K562 (cell line): ENCODE measurements around the gene CCNC. TPM values are rescaled to one million over a fixed set of nuclear protein-coding genes. Genes with fewer than 3 reads are reported as not detected.

Experiments used
- CTCF ChIP-seq, 3 experiments: IDR thresholded peaks in 2 of 3; conservative IDR thresholded peaks in 1 of 3; 2 replicates each; pipeline ENCODE4 v1.5.1; 2011 to 2012; ENCODE audit warnings: low read length in 3 of 3, mild to moderate bottlenecking in 3 of 3, control low read depth in 2 of 3, improper control_type of control experiment in 1 of 3, inconsistent platforms in 1 of 3, low read depth in 1 of 3, mixed read lengths in 1 of 3, moderate library complexity in 1 of 3; ENCODE audit not compliant: insufficient read depth in 2 of 3
- ESRRA ChIP-seq: fragments of 450-650 bp; IDR thresholded peaks from 2 replicates; pipeline ENCODE4 v1.6.1; 2014; ENCODE audit warnings: low read depth, mild to moderate bottlenecking, moderate library complexity, borderline replicate concordance
- ETS2 ChIP-seq: IDR thresholded peaks from 2 replicates; pipeline ENCODE4 v1.6.1; 2016; ENCODE audit warnings: borderline replicate concordance, missing genetic modification characterization, mild to moderate bottlenecking, moderate library complexity, missing compliant biosample characterization; ENCODE audit not compliant: poor library complexity, severe bottlenecking
- ETV5 ChIP-seq: sonication (generic); formaldehyde crosslinking; IDR thresholded peaks from 2 replicates; pipeline ENCODE4 v1.4.0; 2020; ENCODE audit warnings: low read depth, mild to moderate bottlenecking, missing genetic modification reagents
- FOS ChIP-seq: IDR thresholded peaks from 3 replicates; pipeline ENCODE4 v1.6.1; 2011; ENCODE audit not compliant: insufficient read length; ENCODE audit errors: extremely low read depth
- GTF2F1 ChIP-seq: IDR thresholded peaks from 2 replicates; pipeline ENCODE4 v1.6.1; 2011; ENCODE audit warnings: low read depth, low read length, improper control_type of control experiment
- KLF10 ChIP-seq: fragments of 250-450 bp; sonication (Bioruptor Pico); IDR thresholded peaks from 2 replicates; pipeline ENCODE4 v1.6.1; 2021; ENCODE audit warnings: matching md5 sums
- KLF6 ChIP-seq: fragments of 250-450 bp; sonication (Bioruptor Pico); IDR thresholded peaks from 2 replicates; pipeline ENCODE4 v1.4.0; 2020; ENCODE audit warnings: mild to moderate bottlenecking, moderate library complexity, borderline replicate concordance
- NR2C2 ChIP-seq, 2 experiments: fragments of 200-800 bp in 1 of 2; sonication (Bioruptor generic) in 1 of 2; sonication (generic) in 1 of 2; formaldehyde crosslinking in 1 of 2; IDR thresholded peaks; 2 replicates each; pipeline versions ENCODE4 v1.6.1 to v1.8.0; 2016 to 2022; ENCODE audit warnings: mild to moderate bottlenecking in 1 of 2, missing compliant biosample characterization in 1 of 2, missing genetic modification characterization in 1 of 2, missing genetic modification reagents in 1 of 2
- PBX2 ChIP-seq, 2 experiments: IDR thresholded peaks in 1 of 2; conservative IDR thresholded peaks in 1 of 2; 2 replicates each; pipeline ENCODE4 v1.6.1; 2016; ENCODE audit warnings: low read depth in 2 of 2, mild to moderate bottlenecking in 1 of 2, missing compliant biosample characterization in 1 of 2, missing genetic modification characterization in 1 of 2, moderate library complexity in 1 of 2
- PRMT5 ChIP-seq: sonication (generic); formaldehyde crosslinking; IDR thresholded peaks from 2 replicates; pipeline ENCODE4 v1.5.0; 2020; ENCODE audit warnings: missing genetic modification reagents
- RBBP5 ChIP-seq: fragments of 200-600 bp; sonication (generic); IDR thresholded peaks from 2 replicates; pipeline ENCODE4 v1.6.1; 2012; ENCODE audit warnings: borderline replicate concordance, mild to moderate bottlenecking, low read length, control low read depth, inconsistent platforms; ENCODE audit not compliant: insufficient read depth, poor library complexity, severe bottlenecking
- RCOR1 ChIP-seq, 2 experiments: IDR thresholded peaks; 2 replicates each; pipeline ENCODE4 v1.6.1; 2012; ENCODE audit warnings: low read depth in 2 of 2, low read length in 2 of 2, borderline replicate concordance in 1 of 2, improper control_type of control experiment in 1 of 2
- TAF15 ChIP-seq: fragments of 200-400 bp; formaldehyde crosslinking; IDR thresholded peaks from 2 replicates; pipeline ENCODE4 v1.6.1; 2017; ENCODE audit warnings: mild to moderate bottlenecking, low read depth, low read length, moderate library complexity
- THRA ChIP-seq: fragments of 450-650 bp; IDR thresholded peaks from 2 replicates; pipeline ENCODE4 v1.6.1; 2017; ENCODE audit warnings: mild to moderate bottlenecking, moderate library complexity
- YY1 ChIP-seq, 3 experiments: IDR thresholded peaks; 2 replicates each; pipeline ENCODE4 v1.6.1; 2011; ENCODE audit warnings: low read length in 2 of 3, mild to moderate bottlenecking in 2 of 3, moderate library complexity in 2 of 3, borderline replicate concordance in 1 of 3, control low read depth in 1 of 3, low read depth in 1 of 3; ENCODE audit not compliant: insufficient read depth in 3 of 3, insufficient replicate concordance in 2 of 3, control insufficient read depth in 1 of 3, insufficient read length in 1 of 3; ENCODE audit errors: extremely low read depth in 1 of 3
- ZFX ChIP-seq: sonication (generic); formaldehyde crosslinking; IDR thresholded peaks from 2 replicates; pipeline ENCODE4 v1.8.0; 2022; ENCODE audit warnings: mild to moderate bottlenecking, missing genetic modification reagents, moderate library complexity
- ZNF354B ChIP-seq: fragments of 250-450 bp; sonication (Bioruptor Pico); IDR thresholded peaks from 2 replicates; pipeline ENCODE4 v1.4.0; 2020
- ZNF766 ChIP-seq: fragments of 200-800 bp; sonication (Bioruptor generic); conservative IDR thresholded peaks from 2 replicates; pipeline ENCODE4 v1.6.1; 2016; ENCODE audit warnings: missing genetic modification characterization, missing compliant biosample characterization
- polyA plus RNA-seq, 8 experiments: library from polyadenylated mRNA; depleted of rRNA in 4 of 8; stranded (reverse) in 5 of 8; unstranded in 3 of 8; fragments of >200 nt; fragmentation: Nextera tagmentation in 2 of 8; fragmentation: Illumina TruSeq in 1 of 8; extraction: Ambion mirVana in 2 of 8; extraction: Trizol in 1 of 8; gene quantifications; 2 replicates each; pipeline versions ENCODE4 v1.2.1 to v1.2.3, GENCODE V29; 2011 to 2014; ENCODE audit warnings: inconsistent platforms in 1 of 8, missing spikeins in 1 of 8
- total RNA-seq, 7 experiments: library from RNA; depleted of rRNA in 6 of 7; stranded (reverse); fragments of >200 nt in 6 of 7; fragmentation: Illumina TruSeq in 2 of 7; extraction: Trizol in 2 of 7; gene quantifications; 2 replicates each; pipeline versions ENCODE4 v1.2.1 to v1.2.3, GENCODE V29; 2011 to 2021; ENCODE audit warnings: low replicate concordance in 1 of 7

CCNC gene
- total and polyA plus RNA-seq, 9 of the 15 experiments (the other 6 are each of a cell fraction or from before 2014, with no cell fraction given): 68.7 to 177 (median 99.6) TPM

GRCh38 chr6:99575544-99576227, 7.2 kb upstream of the CCNC start (continued):
- no peak for TF ChIP-seq YY1 (IDR thresholded peaks at IDR 0.05; ENCODE audit: borderline replicate concordance in 1 of 3, control insufficient read depth in 1 of 3, extremely low read depth in 1 of 3, insufficient read depth in 3 of 3, insufficient read length in 1 of 3, insufficient replicate concordance in 2 of 3, low read depth in 1 of 3, low read length in 2 of 3)
- no peak for TF ChIP-seq KLF6 (CRISPR knock-in tag)
- no peak for TF ChIP-seq TAF15
- TF ChIP-seq PRMT5 (CRISPR knock-in tag): no peak
- TF ChIP-seq NR2C2 (CRISPR knock-in tag; IDR thresholded peaks at IDR 0.05): no peak
- TF ChIP-seq NR2C2 (tag; IDR thresholded peaks at IDR 0.05): 0 out of 2 replicates have a peak, but pooled peaks have one; percentile 17
- no peak for TF ChIP-seq THRA
- no peak for TF ChIP-seq KLF10
- peak; percentile 57; the same call in 1 of the 2 replicates for TF ChIP-seq ETV5
- TF ChIP-seq PBX2 (CRISPR knock-in tag; IDR thresholded peaks at IDR 0.05; ENCODE audit: low read depth): no peak
- 0 out of 2 replicates have a peak, but pooled peaks have one; percentile 30 for TF ChIP-seq PBX2 (tag; conservative IDR thresholded peaks at IDR 0.05; ENCODE audit: low read depth)
- no peak for TF ChIP-seq ZFX (CRISPR knock-in tag)
- peak; percentile 56 for TF ChIP-seq ZNF766 (CRISPR knock-in tag)
- no peak for TF ChIP-seq FOS
- TF ChIP-seq RCOR1 (IDR thresholded peaks at IDR 0.05; ENCODE audit: borderline replicate concordance in 1 of 2, low read depth in 2 of 2, low read length in 2 of 2): peak in 1 of 2 experiments; percentile 81; a peak in 2 of 4 replicates
- TF ChIP-seq GTF2F1: no peak
- TF ChIP-seq ZNF354B (CRISPR knock-in tag): no peak
- TF ChIP-seq ETS2 (tag): no peak
- peak; percentile 38; the same call in 1 of the 2 replicates for TF ChIP-seq ESRRA
- 0 out of 6 replicates have a peak, but pooled peaks of 1 of the 3 experiments have one; percentile 3 for TF ChIP-seq CTCF (IDR thresholded peaks at IDR 0.05 in 2 of 3, conservative IDR thresholded peaks at IDR 0.05 in 1 of 3; ENCODE audit: insufficient read depth in 2 of 3, low read depth in 1 of 3, low read length in 3 of 3)
- TF ChIP-seq RBBP5: peak; percentile 29
